Mesothelial cell of epicardium (in vitro differentiated cells): ENCODE results near the gene FCRL2. TPM values are rescaled to one million over a fixed set of nuclear protein-coding genes. Genes with fewer than 3 reads are reported as not detected.

Source experiments
- DNase-seq, 2 experiments: peaks; one replicate each; pipeline ENCODE4 v3.0.0; 2021; ENCODE audit warnings: low spot score in 2 of 2; ENCODE audit not compliant: unreplicated experiment in 2 of 2
- H3K27ac Mint-ChIP-seq: 2 replicates; pipeline ENCODE4 v1.8.0; 2021; ENCODE audit warnings: mixed read lengths
- H3K27me3 Mint-ChIP-seq: 2 replicates; pipeline ENCODE4 v1.8.0; 2021; ENCODE audit warnings: low read depth, mixed read lengths
- H3K36me3 Mint-ChIP-seq: 2 replicates; pipeline ENCODE4 v1.8.0; 2021; ENCODE audit warnings: mixed read lengths
- H3K4me1 Mint-ChIP-seq: 2 replicates; pipeline ENCODE4 v1.8.0; 2021; ENCODE audit warnings: mixed read lengths
- H3K4me3 Mint-ChIP-seq: 2 replicates; pipeline ENCODE4 v1.8.0; 2021; ENCODE audit warnings: mild to moderate bottlenecking, moderate library complexity, mixed read lengths
- H3K9me3 Mint-ChIP-seq: 2 replicates; pipeline ENCODE4 v1.8.0; 2021; ENCODE audit warnings: mixed read lengths
- total RNA-seq: library from RNA; stranded (reverse); gene quantifications from 3 replicates; pipeline ENCODE4 v1.2.1, GENCODE V29; 2021
- TF ChIP-seq, protein P1 (sequence below): fragments of 200-600 bp; sonication (generic); IDR thresholded peaks from one replicate; pipeline ENCODE4 v1.5.0; 2021; ENCODE audit warnings: antibody characterized with exemption; ENCODE audit not compliant: unreplicated experiment

Gene FCRL2
- total RNA-seq, 1 donor from 2014 or later: not detected

DNA sequence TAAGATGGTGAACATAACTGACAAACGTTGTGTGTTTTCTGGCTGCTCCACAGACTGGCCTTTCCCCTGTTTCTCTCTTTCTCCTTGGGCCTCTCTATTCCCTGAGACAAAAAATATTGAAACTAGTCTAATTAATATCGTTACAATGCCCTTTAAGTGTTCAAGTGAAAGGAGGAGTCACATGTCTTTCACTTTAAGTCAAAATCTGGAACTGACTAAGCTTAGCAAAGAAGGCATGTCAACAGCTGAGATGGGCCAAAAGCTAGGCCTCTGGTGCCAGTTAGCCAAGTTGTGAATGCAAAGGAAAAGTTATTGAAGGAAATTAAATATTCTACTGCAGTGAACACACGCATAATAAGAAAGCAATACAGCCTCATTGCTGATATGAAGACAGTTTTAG lies 44.2 kb downstream of the FCRL2 start:
- Mint-ChIP-seq H3K9me3 (peaks cover 4% of the 10 kb centered on the region), H3K36me3 (no peaks in the 10 kb centered on the region), H3K4me3 (no peak overlapping the region), H3K4me1 (no peaks in the 10 kb centered on the region), H3K27me3 (peaks cover 2% of the 10 kb centered on the region), H3K27ac (no peak overlapping the region)
- no peak for DNase-seq
- TF ChIP-seq, protein P1, sequence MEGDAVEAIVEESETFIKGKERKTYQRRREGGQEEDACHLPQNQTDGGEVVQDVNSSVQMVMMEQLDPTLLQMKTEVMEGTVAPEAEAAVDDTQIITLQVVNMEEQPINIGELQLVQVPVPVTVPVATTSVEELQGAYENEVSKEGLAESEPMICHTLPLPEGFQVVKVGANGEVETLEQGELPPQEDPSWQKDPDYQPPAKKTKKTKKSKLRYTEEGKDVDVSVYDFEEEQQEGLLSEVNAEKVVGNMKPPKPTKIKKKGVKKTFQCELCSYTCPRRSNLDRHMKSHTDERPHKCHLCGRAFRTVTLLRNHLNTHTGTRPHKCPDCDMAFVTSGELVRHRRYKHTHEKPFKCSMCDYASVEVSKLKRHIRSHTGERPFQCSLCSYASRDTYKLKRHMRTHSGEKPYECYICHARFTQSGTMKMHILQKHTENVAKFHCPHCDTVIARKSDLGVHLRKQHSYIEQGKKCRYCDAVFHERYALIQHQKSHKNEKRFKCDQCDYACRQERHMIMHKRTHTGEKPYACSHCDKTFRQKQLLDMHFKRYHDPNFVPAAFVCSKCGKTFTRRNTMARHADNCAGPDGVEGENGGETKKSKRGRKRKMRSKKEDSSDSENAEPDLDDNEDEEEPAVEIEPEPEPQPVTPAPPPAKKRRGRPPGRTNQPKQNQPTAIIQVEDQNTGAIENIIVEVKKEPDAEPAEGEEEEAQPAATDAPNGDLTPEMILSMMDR: no peak

DNA sequence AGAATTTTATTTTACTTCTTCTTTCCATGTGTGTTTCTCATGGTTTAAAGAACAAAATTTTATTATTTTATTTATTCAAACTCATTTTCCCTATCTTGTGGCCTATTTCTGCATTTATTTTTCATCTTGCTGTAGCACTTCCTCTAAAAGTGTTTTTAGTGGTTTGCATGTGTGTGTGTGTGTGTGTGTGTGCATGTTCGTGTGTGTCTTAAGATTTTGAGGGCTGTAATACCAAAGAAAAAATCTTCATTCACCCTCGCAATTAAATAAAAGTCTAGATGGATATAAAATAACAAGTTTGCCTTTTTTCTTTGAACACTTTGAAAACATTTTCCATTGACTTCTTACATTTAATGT lies 51.7 kb downstream of the FCRL2 start:
- Mint-ChIP-seq H3K9me3 (peaks cover 24% of the 10 kb centered on the region), H3K27me3 (peaks cover 2% of the 10 kb centered on the region), H3K27ac (no peak overlapping the region), H3K4me1 (no peaks in the 10 kb centered on the region), H3K4me3 (no peak overlapping the region), H3K36me3 (no peaks in the 10 kb centered on the region)
- TF ChIP-seq, protein P1: no peak
- no peak for DNase-seq

DNA sequence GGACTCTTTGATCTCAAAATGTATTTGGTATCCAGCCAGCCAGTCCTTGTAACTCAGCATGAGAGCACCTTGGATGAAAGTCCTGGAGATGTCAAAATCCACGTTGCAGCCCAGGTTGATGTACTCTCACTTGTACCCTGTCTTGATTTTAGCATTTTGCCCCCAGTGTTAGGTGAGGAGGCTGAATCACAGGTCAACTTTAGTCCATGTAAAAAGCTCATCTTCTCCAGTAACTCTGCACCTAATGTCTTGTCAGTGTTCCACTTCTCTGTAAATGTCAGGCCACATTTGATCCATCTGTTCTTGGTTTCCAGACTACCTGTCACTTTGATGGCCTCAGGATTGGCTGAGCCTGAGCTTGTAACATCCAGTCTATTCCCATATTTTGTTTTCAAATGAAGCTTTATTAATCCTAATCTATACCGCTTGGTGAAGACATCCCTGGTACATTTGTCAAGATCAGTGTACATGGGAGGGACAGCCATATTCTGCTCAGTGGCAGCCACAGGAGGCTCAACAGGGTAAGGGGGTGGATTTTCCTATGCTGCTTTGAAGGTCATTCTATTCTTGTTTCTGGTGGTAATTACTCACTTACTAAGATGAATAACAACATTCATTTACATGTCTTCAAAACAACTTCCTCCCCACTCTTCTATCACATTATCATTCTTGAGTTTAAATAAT lies 52.3 kb downstream of the FCRL2 start:
- Mint-ChIP-seq H3K4me1 (no peaks in the 10 kb centered on the region), H3K27ac (no peak overlapping the region)

DNA sequence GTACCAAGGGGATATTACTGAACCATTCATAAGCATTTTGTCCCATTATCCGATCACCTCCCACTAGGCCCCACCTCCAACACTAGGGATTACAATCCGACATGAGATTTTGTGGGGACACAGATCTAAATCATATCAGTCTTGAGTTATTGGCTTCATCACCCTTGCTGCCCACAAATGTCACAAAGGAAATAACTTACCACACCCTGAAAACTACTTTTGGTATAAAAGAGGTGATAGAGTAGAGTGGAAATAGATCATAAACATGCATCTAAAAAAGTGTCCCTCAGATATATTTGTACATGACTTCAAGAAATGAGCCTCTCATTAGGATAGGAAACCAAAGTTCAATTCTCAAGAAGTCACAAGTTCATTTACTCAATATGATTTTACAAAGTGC lies 53.8 kb downstream of the FCRL2 start:
- Mint-ChIP-seq H3K4me1 (no peaks in the 10 kb centered on the region), H3K9me3 (peaks cover 24% of the 10 kb centered on the region), H3K27me3 (peaks cover 4% of the 10 kb centered on the region), H3K4me3 (no peak overlapping the region), H3K27ac (no peak overlapping the region), H3K36me3 (no peaks in the 10 kb centered on the region)
- DNase-seq: no peak
- TF ChIP-seq, protein P1: no peak

More for the DNA sequence above, 52.3 kb downstream of the FCRL2 start:
- no peaks in the 10 kb centered on the region for H3K36me3 Mint-ChIP-seq
- no peak overlapping the region for H3K4me3 Mint-ChIP-seq
- peaks cover 2% of the 10 kb centered on the region for H3K27me3 Mint-ChIP-seq
- TF ChIP-seq, protein P1: no peak
- DNase-seq: no peak
- peaks cover 24% of the 10 kb centered on the region for H3K9me3 Mint-ChIP-seq

DNA sequence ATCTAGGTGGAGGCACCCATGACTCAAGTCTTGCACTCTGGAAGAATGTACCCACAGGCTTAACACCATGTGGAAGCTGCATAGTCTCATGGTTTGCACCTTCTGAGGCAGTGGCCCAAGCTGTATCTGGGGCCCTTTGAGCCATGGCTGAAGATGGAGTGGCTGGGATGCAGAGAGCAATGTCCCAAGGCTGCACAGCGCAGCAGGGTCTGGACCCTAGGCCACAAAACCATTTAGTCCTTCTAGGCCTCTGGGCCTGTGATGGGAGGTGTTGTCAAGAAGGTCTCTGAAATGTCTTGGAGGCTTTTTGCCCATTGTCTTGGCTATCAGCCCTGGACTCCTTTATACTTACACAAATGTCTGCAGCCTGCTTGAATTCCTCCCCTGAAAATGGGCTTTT lies 54.9 kb downstream of the FCRL2 start:
- Mint-ChIP-seq H3K4me3 (no peak overlapping the region), H3K36me3 (no peaks in the 10 kb centered on the region), H3K27ac (no peak overlapping the region), H3K4me1 (no peaks in the 10 kb centered on the region), H3K27me3 (peaks cover 4% of the 10 kb centered on the region), H3K9me3 (peaks cover 24% of the 10 kb centered on the region)
- DNase-seq: no peak
- TF ChIP-seq, protein P1: no peak
